ENCODE results near the gene LASP1.

DNA sequence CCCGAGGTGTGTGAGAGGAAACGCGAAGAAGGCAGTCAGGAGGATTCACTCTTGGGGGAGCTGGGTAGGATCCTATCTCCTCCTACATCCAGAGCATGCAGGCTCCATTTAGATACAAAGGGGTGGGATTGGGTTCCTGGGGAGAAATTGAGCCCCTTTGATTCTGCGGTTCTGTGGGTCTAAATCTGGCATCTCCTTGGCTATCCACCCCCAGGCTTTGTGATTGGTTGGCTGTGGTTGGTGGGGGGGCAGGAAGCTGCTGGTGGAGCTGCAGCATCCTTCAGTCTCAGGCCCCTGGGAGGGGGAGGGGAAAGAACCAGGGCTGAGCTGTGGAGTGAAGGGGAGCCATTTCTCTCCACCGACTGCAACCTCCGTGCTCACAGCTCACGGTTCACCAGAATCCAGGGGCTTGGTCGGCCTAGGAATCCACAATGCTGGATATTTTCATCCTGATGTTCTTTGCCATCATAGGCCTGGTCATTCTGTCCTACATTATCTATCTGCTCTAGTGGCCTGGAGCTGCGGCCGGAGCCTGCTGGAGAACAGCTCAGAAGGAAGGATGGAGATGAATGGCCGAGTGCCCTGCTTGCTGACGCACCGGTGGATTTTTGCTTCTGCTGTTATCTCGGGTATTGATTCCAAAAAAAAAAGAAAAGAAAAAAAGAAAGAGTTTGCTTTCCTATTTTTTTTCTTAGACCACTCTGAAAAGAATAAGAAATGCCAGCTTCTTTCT is 55.6 kb downstream of the LASP1 start, which contains the start of gene LASP1NB:
- TF ChIP-seq, protein P1, sequence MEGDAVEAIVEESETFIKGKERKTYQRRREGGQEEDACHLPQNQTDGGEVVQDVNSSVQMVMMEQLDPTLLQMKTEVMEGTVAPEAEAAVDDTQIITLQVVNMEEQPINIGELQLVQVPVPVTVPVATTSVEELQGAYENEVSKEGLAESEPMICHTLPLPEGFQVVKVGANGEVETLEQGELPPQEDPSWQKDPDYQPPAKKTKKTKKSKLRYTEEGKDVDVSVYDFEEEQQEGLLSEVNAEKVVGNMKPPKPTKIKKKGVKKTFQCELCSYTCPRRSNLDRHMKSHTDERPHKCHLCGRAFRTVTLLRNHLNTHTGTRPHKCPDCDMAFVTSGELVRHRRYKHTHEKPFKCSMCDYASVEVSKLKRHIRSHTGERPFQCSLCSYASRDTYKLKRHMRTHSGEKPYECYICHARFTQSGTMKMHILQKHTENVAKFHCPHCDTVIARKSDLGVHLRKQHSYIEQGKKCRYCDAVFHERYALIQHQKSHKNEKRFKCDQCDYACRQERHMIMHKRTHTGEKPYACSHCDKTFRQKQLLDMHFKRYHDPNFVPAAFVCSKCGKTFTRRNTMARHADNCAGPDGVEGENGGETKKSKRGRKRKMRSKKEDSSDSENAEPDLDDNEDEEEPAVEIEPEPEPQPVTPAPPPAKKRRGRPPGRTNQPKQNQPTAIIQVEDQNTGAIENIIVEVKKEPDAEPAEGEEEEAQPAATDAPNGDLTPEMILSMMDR (IDR thresholded peaks at IDR 0.05) = no peak
- TF ChIP-seq POLR2AphosphoS5 (IDR thresholded peaks at IDR 0.05) = no peak
